GM21367 (cell line): Measurements from ENCODE around the gene NEGR1.

ENCODE experiments used
- ATAC-seq: cut with Tn5 transposase; IDR thresholded peaks from one replicate; pipeline ENCODE4 v1.9.1; 2021; ENCODE audit not compliant: unreplicated experiment

NEGR1 gene

GRCh38 chr1:71869326-71869725 lies 413.0 kb downstream of the NEGR1 start:
- no peak for ATAC-seq

DNA sequence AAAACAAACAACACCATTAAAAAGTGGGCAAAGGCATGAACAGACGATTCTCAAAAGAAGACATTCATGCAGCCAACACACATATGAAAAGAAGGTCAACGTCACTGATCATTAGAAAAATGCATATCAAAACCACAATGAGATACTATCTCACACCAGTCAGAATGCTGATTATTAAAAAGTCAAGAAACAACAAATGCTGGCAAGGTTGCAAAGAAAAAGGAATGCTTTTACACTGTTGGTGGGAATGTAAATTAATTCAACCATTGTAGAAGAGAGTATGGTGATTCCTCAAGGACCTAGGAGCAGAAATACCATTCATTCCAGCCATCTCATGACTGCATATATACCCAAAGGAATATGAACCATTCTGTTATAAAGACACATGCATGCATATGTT lies 419.6 kb downstream of the NEGR1 start:
- ATAC-seq, result no peak

- ATAC-seq, result no peak
Observed at GRCh38 chr1:71861022-71861421, 421.3 kb downstream of the NEGR1 start.

DNA sequence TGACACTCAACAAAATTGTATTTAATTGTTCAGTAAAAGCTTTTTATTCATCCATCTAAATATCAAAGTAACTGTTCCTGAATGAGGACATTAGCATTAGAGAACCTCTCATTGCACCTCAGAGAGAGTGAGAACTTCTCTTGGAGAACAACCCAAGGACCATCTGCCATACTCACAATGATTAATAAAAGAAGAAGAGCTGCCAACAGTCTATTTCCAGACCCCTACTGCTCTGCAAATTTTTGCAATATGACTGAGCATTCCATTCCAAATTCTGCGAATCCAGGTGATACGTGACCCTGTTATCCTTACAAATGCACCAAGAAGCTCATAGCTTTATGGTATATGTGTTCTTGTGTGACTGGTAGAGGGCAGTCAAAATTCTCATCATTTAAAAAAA lies 422.5 kb downstream of the NEGR1 start:
- ATAC-seq, result no peak

DNA sequence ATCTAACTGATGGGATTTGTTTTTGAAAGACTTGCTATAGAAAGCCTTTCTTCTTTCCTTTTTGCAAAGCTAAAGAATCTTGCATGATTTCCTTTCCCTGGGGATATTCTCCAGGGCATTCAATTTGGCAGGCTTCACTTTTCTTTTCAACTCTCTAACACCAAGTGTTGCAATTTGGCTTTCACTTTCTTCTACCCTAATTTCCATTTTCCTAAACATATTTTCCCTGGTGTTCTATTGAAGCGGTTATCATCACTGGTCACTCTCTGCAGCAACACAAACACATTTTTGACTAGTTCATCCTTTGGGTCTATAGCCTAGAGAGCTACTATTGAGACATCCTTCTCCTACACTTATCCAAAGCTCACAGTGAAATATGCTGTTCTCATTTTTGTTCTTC lies 424.5 kb downstream of the NEGR1 start:
- no peak for ATAC-seq

DNA sequence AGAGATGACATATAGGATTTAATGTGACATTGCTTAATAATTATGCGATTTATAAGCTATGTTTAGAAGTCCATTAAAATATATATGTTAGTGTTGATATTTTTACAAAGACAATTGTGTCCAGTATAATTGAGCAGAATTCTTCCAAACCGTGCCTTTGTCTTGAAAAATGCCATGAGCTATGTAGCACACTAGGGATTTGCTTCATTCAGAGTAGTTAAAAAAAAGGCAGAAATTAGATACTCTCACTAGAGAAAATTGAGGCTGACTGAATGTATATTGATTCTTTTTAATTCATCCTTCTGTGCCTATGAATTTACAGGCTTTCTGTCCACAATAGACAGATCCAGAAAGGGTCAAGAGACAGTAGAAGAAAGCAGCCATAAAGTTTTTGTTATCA lies 429.0 kb downstream of the NEGR1 start:
- ATAC-seq, result no peak

DNA sequence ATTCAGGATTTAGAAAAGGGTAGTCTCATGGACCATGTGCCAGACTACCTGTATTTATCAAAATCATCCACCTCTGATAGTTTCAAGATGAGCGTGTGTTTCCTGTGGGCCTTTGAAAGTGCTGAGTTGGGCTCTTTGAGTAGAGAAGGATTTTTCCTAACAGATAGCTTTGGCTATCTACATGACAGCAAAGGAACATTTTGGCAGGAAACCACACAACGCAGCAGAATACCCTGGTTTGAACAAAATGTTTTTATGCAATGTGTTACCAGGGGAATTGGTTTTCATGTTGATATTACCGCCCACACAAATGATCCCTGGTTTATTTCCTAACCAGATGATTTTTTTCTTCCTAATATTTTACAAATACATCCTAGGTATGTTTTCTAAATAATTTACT lies 431.4 kb downstream of the NEGR1 start:
- no peak for ATAC-seq

- no peak for ATAC-seq
Observed at GRCh38 chr1:71850515-71850914, 431.8 kb downstream of the NEGR1 start.

DNA sequence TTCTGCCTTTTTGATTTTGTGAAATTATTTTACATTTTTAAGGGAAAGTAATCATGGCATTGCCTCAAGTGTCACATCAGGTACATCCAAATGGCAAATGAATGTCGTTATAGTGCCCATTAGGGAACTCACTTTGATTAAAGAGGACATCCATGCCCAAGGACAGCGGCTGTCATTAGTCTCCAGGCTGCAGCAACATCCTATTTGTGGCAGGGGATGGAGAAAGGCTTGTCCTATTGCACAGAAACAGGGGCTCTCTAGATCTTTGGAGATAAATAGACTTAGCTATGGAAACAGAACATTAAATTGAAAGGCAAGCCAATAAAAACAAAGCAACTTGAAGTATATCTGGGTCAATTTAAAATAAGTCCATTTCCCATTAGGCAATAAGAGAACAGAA lies 439.3 kb downstream of the NEGR1 start:
- ATAC-seq, result no peak

- ATAC-seq, result no peak
Observed at GRCh38 chr1:71839876-71840275, 442.5 kb downstream of the NEGR1 start.

DNA sequence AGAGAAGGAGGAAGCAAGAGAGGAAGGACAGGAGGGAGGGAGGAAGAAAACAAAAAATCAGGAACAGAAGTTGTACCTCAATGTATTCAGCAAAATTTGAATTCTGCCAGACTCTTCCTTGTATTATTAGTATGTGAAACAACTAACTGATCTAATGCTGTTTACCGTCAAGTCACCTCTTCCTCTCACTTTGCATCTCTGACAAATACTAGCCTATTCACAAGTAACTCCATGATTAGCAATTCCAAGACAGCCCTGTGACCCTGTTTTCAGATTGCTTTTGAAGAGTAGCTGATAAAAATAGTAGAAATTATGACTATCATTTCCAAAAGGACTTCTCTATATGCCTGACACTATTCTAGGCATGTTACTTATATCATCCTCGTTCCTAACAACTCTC lies 445.4 kb downstream of the NEGR1 start:
- no peak for ATAC-seq

GRCh38 chr1:71835442-71835813 lies 446.9 kb downstream of the NEGR1 start:
- peak; percentile 56 for ATAC-seq

DNA sequence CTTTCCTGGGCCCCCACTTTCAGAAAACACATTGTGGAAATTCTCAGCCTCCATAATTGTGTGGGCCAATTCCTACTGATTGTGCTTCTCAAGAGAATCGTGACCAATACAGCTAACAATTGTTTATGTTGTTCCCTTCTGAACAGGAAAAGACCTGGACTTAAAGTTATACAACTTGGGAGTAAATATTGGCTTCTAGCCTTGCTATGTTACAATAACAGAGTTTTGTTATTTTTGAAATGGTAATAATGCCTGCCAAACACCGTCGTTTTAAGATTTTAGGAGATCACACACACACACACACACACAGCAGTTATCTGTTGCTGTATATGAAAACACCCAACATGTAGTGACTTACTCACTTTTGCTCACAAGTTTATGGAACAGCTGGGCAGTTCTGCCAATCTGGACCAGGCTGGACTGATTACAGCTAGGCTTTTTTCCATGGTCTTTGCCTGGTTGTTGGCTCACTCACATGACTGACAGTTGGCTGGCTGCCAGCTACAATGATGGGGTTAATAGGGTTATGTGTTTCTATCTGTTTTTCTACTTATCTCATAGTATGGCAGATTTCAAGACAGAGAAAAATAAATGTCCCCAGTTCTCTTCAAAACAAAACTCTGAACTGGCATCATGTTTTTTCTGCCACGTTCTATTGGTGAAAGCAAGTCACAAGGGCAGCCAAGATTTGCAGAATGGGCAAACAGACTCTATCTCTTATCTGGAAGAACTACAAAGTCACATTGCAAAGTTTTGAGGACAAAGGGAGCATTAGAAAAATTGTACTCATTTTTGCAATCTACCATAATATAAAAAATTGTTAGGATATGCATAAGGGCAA lies 447.5 kb downstream of the NEGR1 start:
- no peak for ATAC-seq

GRCh38 chr1:71831646-71832045 lies 450.7 kb downstream of the NEGR1 start:
- no peak for ATAC-seq

- ATAC-seq, result no peak
Observed at GRCh38 chr1:71829346-71829745, 453.0 kb downstream of the NEGR1 start.

- ATAC-seq, result no peak
Observed at GRCh38 chr1:71828431-71829012, 453.8 kb downstream of the NEGR1 start.

- no peak for ATAC-seq
Observed at GRCh38 chr1:71823708-71824305, 458.5 kb downstream of the NEGR1 start.

- ATAC-seq, result no peak
Observed at GRCh38 chr1:71817028-71817427, 465.3 kb downstream of the NEGR1 start.

GRCh38 chr1:71809085-71809484 lies 473.3 kb downstream of the NEGR1 start:
- ATAC-seq, result no peak

DNA sequence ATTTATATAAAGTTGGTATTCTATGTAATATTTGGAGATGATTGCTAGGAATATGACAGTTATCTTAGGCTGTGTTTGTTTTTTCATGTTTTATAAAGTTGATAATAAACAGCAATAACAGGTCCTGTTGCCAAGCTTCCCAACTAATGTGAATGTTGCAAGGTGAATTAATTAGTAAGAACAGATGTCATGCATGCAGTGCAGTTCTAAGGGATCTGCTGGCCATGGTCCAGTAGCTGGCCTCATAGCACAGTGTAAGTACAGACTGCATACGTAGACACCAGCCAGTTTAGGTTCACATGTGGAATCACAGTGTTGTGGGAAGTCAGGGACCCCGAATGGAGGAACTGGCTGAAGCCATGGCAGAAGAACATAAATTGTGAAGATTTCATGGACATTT lies 478.2 kb downstream of the NEGR1 start:
- no peak for ATAC-seq

GRCh38 chr1:71796006-71796405 lies 486.3 kb downstream of the NEGR1 start:
- ATAC-seq, result no peak

DNA sequence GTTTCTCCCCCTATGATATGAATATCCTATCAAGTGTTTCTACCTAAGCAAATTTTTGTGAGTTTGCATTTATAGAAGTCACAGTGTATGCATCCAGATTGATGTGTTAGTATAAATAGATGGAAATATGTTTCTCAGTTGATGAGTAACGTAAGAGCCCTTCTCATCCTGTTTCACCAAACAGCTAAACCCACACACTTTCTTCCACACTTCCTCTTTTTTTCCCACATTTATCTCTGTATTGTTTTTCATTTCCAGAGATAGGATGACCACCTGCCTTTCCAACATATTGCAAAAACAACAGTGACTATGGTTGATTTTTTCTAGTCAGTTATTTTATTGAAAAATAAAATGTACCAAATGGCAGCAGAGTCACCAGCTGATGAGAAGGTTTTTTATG lies 490.1 kb downstream of the NEGR1 start:
- ATAC-seq, result no peak
